PFSK-1 (cell line): ENCODE measurements around the gene GLCCI1.

Experiments used
- FOXP2 ChIP-seq: optimal IDR thresholded peaks from 2 replicates; pipeline ENCODE3; 2011; ENCODE audit warnings: borderline replicate concordance, control low read depth, inconsistent platforms; ENCODE audit not compliant: insufficient read depth; ENCODE audit errors: extremely low read length, extremely low read depth
- POLR2AphosphoS5 ChIP-seq: IDR thresholded peaks from 2 replicates; pipeline ENCODE4 v1.6.1; 2012; ENCODE audit warnings: low read depth, mild to moderate bottlenecking, control low read depth, low read length, moderate library complexity
- REST ChIP-seq, 2 experiments: IDR thresholded peaks; 2 replicates each; pipeline versions ENCODE4 v1.6.1 to v1.8.0; 2011 to 2012; ENCODE audit warnings: low read depth in 2 of 2, low read length in 2 of 2, control low read depth in 1 of 2, inconsistent platforms in 1 of 2, mild to moderate bottlenecking in 1 of 2, moderate library complexity in 1 of 2; ENCODE audit not compliant: insufficient read depth in 1 of 2
- SIN3A ChIP-seq: IDR thresholded peaks from 2 replicates; pipeline ENCODE4 v1.6.1; 2012; ENCODE audit warnings: mild to moderate bottlenecking, low read length, moderate library complexity, borderline replicate concordance; ENCODE audit not compliant: insufficient read depth
- TAF1 ChIP-seq: IDR thresholded peaks from 2 replicates; pipeline ENCODE4 v1.6.1; 2012; ENCODE audit warnings: low read length, control low read depth, borderline replicate concordance; ENCODE audit not compliant: insufficient read depth

Gene GLCCI1

DNA sequence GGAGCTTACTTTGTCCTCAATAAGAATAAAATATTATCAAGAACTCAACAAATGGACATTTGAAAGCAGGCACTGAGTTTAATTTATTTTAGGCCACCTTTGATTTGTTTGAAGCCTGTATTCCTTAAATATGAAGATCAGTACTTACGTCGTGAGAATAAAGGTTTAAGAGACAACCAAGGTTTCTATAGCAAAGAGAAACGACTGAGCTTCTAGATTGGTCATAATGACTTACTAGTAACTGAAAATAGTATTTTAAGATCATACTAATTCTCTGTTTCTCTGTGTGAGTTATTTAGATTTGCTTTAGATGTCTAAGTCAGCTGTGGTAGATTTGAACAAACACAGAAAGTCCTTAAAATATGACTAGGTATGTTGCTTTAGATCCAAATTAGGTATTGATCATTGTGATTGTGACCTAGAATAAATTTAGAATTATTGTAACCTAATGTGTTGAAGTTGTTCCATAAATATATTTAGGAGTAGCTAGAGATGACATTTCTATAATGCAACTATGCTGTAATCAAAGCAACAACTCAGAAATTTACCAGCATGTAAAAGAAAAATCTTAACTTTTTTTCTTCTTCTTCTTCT lies 2.4 kb upstream of the GLCCI1 start:
- no peak for TF ChIP-seq POLR2AphosphoS5
- no peak for TF ChIP-seq REST (IDR thresholded peaks at IDR 0.05; ENCODE audit: insufficient read depth in 1 of 2, low read depth in 2 of 2, low read length in 2 of 2)
- TF ChIP-seq FOXP2: no peak
- TF ChIP-seq TAF1: no peak
- TF ChIP-seq SIN3A: no peak

- TF ChIP-seq TAF1: peak; percentile 21; the same call in 1 of the 2 replicates
- no peak for TF ChIP-seq REST (IDR thresholded peaks at IDR 0.05; ENCODE audit: insufficient read depth in 1 of 2, low read depth in 2 of 2, low read length in 2 of 2)
- 0 out of 2 replicates have a peak, but pooled peaks have one; percentile 22 for TF ChIP-seq SIN3A
- TF ChIP-seq FOXP2: no peak
- TF ChIP-seq POLR2AphosphoS5: no peak
Observed at GRCh38 chr7:7967886-7968543, 581 bp upstream of the GLCCI1 start.

DNA sequence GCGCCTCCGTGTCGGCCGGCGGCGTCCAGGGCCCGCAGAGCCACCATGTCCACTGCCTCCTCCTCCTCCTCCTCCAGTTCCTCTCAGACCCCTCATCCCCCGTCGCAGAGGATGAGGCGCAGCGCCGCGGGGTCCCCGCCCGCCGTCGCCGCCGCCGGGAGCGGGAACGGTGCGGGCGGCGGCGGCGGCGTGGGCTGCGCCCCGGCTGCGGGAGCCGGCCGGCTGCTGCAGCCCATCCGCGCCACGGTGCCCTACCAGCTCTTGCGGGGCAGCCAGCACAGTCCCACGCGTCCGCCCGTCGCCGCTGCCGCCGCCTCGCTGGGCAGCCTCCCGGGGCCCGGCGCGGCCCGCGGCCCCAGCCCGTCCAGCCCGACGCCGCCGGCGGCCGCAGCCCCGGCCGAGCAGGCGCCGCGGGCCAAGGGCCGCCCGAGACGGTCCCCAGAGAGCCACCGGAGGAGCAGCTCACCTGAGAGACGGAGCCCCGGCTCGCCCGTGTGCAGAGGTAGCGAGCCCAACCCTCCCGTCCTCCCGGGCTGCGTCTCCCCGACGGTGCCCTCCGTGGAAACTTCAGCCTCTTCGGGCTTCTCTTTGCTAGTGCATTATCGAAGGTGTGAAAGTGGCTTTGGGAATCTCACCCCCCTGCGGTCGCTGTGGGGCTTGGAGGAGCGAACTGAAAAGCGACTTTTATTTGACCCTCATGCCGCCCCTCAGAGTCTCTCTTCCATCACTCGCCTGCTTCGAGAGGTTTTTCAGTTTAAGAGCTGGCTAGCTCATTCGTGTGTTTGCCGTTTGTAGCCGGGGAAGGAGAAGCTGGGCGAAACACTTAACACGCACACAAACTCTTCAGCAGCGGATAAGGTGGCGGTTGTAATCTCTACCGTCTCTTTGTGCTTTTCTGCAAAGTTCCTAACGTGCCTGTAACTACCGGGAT lies 975 bp downstream of the GLCCI1 start:
- TF ChIP-seq SIN3A (peak; percentile 12; the same call in 1 of the 2 replicates), TAF1 (no peak), POLR2AphosphoS5 (no peak)

GRCh38 chr7:7970237-7970530 lies 1.6 kb downstream of the GLCCI1 start:
- TF ChIP-seq TAF1 (peak; percentile 29; the same call in 1 of the 2 replicates), SIN3A (no peak)

- TF ChIP-seq REST (IDR thresholded peaks at IDR 0.05; ENCODE audit: insufficient read depth in 1 of 2, low read depth in 2 of 2, low read length in 2 of 2) (peak in 1 of 2 experiments; percentile 21; a peak in 1 of 4 replicates), TAF1 (no peak; the same call in 1 of the 2 replicates), FOXP2 (peak; percentile 47), SIN3A (peak; percentile 100), POLR2AphosphoS5 (peak; percentile 58; the same call in 1 of the 2 replicates)
Observed at GRCh38 chr7:7970531-7971307, 2.1 kb downstream of the GLCCI1 start.
